Fibroblast of lung (primary cell): ENCODE data around the gene ARFGAP2. TPM values are rescaled to one million over a fixed set of nuclear protein-coding genes. Genes with fewer than 3 reads are reported as not detected.

ENCODE experiments used
- DNase-seq, 2 donors: peaks; one replicate each; pipeline versions ENCODE4 v3.0.0 to v3.0.0-alpha.2; 2010; ENCODE audit warnings: low read depth in 2 of 2
- H2AFZ ChIP-seq: 2 replicates; pipeline ENCODE4 v1.5.1; 2012; ENCODE audit warnings: low read length, control low read depth, inconsistent platforms
- H3K27ac ChIP-seq: 2 replicates; pipeline ENCODE4 v1.5.1; 2011; ENCODE audit warnings: low read length, control low read depth; ENCODE audit not compliant: insufficient read depth
- H3K27me3 ChIP-seq: 2 replicates; pipeline ENCODE4 v1.5.1; 2011; ENCODE audit warnings: mild to moderate bottlenecking, low read length; ENCODE audit not compliant: control insufficient read depth, insufficient read depth
- H3K36me3 ChIP-seq: 2 replicates; pipeline ENCODE4 v1.5.1; 2011; ENCODE audit warnings: low read length; ENCODE audit not compliant: control insufficient read depth, insufficient read depth
- H3K4me1 ChIP-seq: 2 replicates; pipeline ENCODE4 v1.5.1; 2011; ENCODE audit warnings: low read length; ENCODE audit not compliant: control insufficient read depth, insufficient read depth; ENCODE audit errors: extremely low read depth
- H3K4me2 ChIP-seq: 2 replicates; pipeline ENCODE4 v1.5.1; 2011; ENCODE audit warnings: low read length, control low read depth; ENCODE audit not compliant: insufficient read depth; ENCODE audit errors: extremely low read depth
- H3K4me3 ChIP-seq, 4 experiments: fragments of 200-600 bp in 1 of 4; sonication (generic) in 1 of 4; replicated peaks in 1 of 4; 2 replicates each; pipeline ENCODE4 v1.5.1; 2011 to 2016; ENCODE audit warnings: low read length in 4 of 4, low read depth in 3 of 4, mild to moderate bottlenecking in 3 of 4, control low read depth in 2 of 4, inconsistent platforms in 1 of 4, mixed read lengths in 1 of 4; ENCODE audit not compliant: insufficient read depth in 1 of 4; ENCODE audit errors: control extremely low read depth in 1 of 4
- H3K79me2 ChIP-seq: 2 replicates; pipeline ENCODE4 v1.5.1; 2012; ENCODE audit warnings: mild to moderate bottlenecking, low read length, inconsistent platforms; ENCODE audit not compliant: control insufficient read depth, insufficient read depth
- H3K9ac ChIP-seq: 2 replicates; pipeline ENCODE4 v1.5.1; 2011; ENCODE audit warnings: mild to moderate bottlenecking, low read length, control low read depth; ENCODE audit not compliant: insufficient read depth
- H3K9me3 ChIP-seq: 2 replicates; pipeline ENCODE4 v1.5.1; 2012; ENCODE audit warnings: low read depth, low read length; ENCODE audit not compliant: control insufficient read depth, insufficient read depth
- H4K20me1 ChIP-seq: 2 replicates; pipeline ENCODE4 v1.5.1; 2011; ENCODE audit warnings: low read length; ENCODE audit not compliant: control insufficient read depth, insufficient read depth; ENCODE audit errors: extremely low read depth
- CTCF ChIP-seq, 2 donors: IDR thresholded peaks in 1 of 2; conservative IDR thresholded peaks in 1 of 2; 1 replicate in 1 of 2; 2 replicates in 1 of 2; pipeline ENCODE4 v1.5.1; 2011 to 2012; ENCODE audit warnings: low read length in 2 of 2, control low read depth in 1 of 2, inconsistent platforms in 1 of 2, low read depth in 1 of 2, mild to moderate bottlenecking in 1 of 2
- EZH2 ChIP-seq: IDR thresholded peaks from 2 replicates; pipeline ENCODE4 v1.5.1; 2012; ENCODE audit warnings: low read length, control low read depth, mild to moderate bottlenecking; ENCODE audit errors: missing control alignments
- polyA plus RNA-seq, 2 donors: library from polyadenylated mRNA; depleted of rRNA in 1 of 2; stranded (reverse) in 1 of 2; unstranded in 1 of 2; fragments of >200 nt; gene quantifications; 2 replicates each; pipeline ENCODE4 v1.2.1, GENCODE V29; 2011 to 2012; ENCODE audit warnings: missing spikeins in 1 of 2
- total RNA-seq: library from RNA; depleted of rRNA; stranded (reverse); fragments of >200 nt; gene quantifications from 2 replicates; pipeline ENCODE4 v1.2.1, GENCODE V29; 2014

ARFGAP2 gene
- total and polyA plus RNA-seq, 2 donors (not counting 1 experiment from before 2014, with no cell fraction given) = 50.1 to 80.4 TPM

DNA sequence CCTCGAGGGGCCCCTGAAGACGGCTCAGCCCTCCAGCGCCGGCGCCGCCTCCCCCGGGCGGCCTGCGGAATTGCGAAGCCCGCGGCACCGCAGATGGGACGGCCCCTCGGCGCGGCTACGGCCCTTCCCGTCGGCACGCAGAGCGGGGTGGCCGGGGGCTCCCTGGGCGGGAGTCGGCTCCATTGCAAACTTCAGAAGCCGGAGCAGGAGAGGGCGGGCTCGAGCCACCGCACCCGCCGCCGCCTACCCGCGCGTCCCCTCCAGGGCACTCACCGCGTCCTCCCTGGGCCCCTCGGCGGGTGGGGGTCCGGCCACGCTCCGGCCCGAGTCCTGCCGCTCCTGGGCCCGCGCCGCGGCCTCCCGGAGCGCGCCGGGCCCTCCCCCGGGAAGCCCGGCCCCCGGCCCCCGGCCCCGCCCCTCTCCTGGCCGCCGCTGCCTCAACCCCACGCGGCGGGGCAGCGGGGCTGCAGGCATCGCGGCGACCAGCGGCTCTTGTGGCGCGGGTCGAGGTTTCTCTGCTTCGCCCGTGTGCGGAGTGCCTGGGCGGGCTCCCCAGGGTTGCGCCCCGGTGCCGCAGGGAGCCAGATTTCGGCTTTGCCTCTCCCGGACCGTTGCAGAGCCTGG, 9.5 kb upstream of the ARFGAP2 start, which contains the start of gene PACSIN3:
PACSIN3 (minus strand) TSS at position 359 of the 624 bp plus-strand sequence. CDS start 3,707 bp downstream, outside the sequence.
- no peak for TF ChIP-seq EZH2
- no peak for TF ChIP-seq CTCF (conservative IDR thresholded peaks at IDR 0.05 in 1 of 2, IDR thresholded peaks at IDR 0.05 in 1 of 2; ENCODE audit: low read depth in 1 of 2, low read length in 2 of 2)
- peak; percentile 28 to 42 for DNase-seq
- H3K4me3 ChIP-seq = peak within 1 kb of the TSS; percentile 50 to 71 (median 61)
- peak within 1 kb of the TSS; percentile 87 for H3K4me2 ChIP-seq
- peak within 1 kb of the TSS; percentile 60 for H3K9ac ChIP-seq
- no peaks in the 10 kb centered on the region for H3K79me2 ChIP-seq
- peak within 1 kb of the TSS; percentile 53 for H2AFZ ChIP-seq
- H3K4me1 ChIP-seq = peaks cover 19% of the 10 kb centered on the region
- peak within 1 kb of the TSS; percentile 50 for H3K27ac ChIP-seq
- no peaks in the 10 kb centered on the region for H3K36me3 ChIP-seq
- no peaks in the 10 kb centered on the region for H3K9me3 ChIP-seq
- H4K20me1 ChIP-seq = no peaks in the 10 kb centered on the region
- H3K27me3 ChIP-seq = peaks cover 2% of the 10 kb centered on the region

DNA sequence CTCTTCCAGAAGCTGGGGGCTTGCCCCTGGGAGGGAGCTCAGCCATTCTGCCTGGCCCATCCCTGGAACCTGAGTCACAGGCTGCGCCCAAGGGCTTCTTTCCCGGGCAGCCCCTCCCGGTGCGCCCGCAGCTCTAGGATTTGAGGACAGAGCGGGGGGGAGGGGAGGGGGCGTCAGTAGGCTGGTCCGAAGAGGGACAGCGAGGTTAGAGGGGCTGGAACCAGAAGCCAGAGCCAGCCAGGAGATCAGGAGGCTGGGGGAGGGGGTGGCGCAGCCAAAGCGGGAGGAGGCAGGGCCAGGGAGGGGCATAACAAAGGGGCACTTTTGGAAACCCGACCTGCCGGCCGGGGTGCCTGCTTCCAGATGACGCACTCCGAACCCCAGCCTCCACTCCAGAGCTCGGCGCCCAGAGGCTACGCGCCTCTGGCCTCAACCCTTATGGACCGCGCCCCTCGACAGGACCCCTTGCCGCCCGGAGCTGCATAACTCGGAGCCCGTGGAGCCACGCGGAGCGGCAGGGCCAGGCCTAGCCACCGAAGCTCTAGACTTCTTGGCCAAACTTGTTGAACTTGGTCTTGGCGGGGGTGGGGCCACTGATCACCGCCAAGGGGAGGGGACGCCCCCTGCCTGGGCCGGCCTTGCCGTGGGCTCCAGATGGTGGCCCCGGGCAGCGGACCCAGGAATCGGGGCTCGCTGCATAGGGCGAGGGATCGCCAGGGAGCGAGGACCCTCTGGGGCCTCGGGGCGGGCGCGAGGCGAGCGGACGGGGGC, 8.8 kb upstream of the ARFGAP2 start:
- Histone ChIP-seq H3K9ac (peak overlapping the region; percentile 60), H3K27me3 (peaks cover 2% of the 10 kb centered on the region), H3K4me2 (peak overlapping the region; percentile 69), H3K36me3 (no peaks in the 10 kb centered on the region), H2AFZ (peak overlapping the region; percentile 53), H4K20me1 (no peaks in the 10 kb centered on the region), H3K27ac (peak overlapping the region; percentile 50), H3K9me3 (no peaks in the 10 kb centered on the region), H3K4me1 (peaks cover 19% of the 10 kb centered on the region), H3K79me2 (no peaks in the 10 kb centered on the region), H3K4me3 (peak overlapping the region; percentile 50 to 71 (median 61))
- TF ChIP-seq CTCF (conservative IDR thresholded peaks at IDR 0.05 in 1 of 2, IDR thresholded peaks at IDR 0.05 in 1 of 2; ENCODE audit: low read depth in 1 of 2, low read length in 2 of 2) (no peak), EZH2 (no peak)
- peak; percentile 58 to 72 for DNase-seq

DNA sequence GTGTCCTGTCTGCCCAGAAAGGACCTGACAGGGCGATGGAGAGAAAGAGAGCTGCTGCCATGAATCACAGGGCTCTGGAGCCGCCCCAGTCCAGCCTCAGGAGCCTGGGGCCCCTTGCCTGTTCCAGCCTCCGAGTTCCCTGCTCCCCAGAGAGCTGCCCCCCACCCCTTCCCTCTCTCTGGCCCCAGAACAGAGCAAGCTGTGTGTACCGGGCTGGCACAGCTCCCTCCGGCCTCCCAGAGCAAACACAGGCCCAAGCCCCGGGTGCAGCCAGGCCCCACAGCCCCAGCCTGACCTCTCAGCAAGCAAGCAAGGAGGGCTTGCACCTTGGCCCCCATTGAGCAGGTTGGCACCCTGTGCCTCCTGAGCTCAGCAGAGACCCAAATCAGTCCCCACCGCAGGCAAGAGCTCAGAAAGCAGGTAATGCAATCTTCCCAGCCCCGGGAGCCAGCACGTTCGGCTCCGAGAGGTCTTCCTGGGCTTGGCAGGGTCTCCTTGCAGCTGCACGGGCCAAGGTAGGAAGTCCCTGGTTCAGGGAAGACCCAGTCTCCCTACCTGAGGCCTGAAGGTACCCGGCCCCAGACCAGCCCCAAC, 8.1 kb upstream of the ARFGAP2 start:
- DNase-seq = peak in 1 of 2 donors; percentile 40
- Histone ChIP-seq H3K9ac (peak overlapping the region; percentile 23), H3K27ac (no peak overlapping the region), H3K4me2 (peak overlapping the region; percentile 69), H3K27me3 (peaks cover 2% of the 10 kb centered on the region), H3K4me3 (peak overlapping the region; percentile 50 to 71 (median 61)), H3K4me1 (peaks cover 19% of the 10 kb centered on the region), H3K79me2 (no peaks in the 10 kb centered on the region), H4K20me1 (no peaks in the 10 kb centered on the region), H2AFZ (peak overlapping the region; percentile 26), H3K36me3 (no peaks in the 10 kb centered on the region), H3K9me3 (no peaks in the 10 kb centered on the region)
- no peak for TF ChIP-seq EZH2
- TF ChIP-seq CTCF (conservative IDR thresholded peaks at IDR 0.05 in 1 of 2, IDR thresholded peaks at IDR 0.05 in 1 of 2; ENCODE audit: low read depth in 1 of 2, low read length in 2 of 2) = no peak
